GM12892 (cell line): ENCODE data around the gene CEP20.

Source experiments
- POLR2A ChIP-seq: IDR thresholded peaks from 2 replicates; pipeline ENCODE4 v1.6.1; 2011; ENCODE audit warnings: low read depth, low read length, control low read depth
- POLR2AphosphoS5 ChIP-seq: IDR thresholded peaks from 2 replicates; pipeline ENCODE4 v1.6.1; 2011; ENCODE audit warnings: low read depth, low read length, control low read depth
- TAF1 ChIP-seq: IDR thresholded peaks from 2 replicates; pipeline ENCODE4 v1.6.1; 2011; ENCODE audit warnings: low read depth, mild to moderate bottlenecking, control low read depth, low read length, borderline replicate concordance

GRCh38 chr16:15849209-15849981, 39.0 kb downstream of the CEP20 start:
- no peak for TF ChIP-seq POLR2A
- TF ChIP-seq POLR2AphosphoS5 = no peak
- no peak for TF ChIP-seq TAF1
